OCI-LY3 (cell line): ENCODE measurements around the gene XXYLT1.

ENCODE experiments used
- EZH2phosphoT487 ChIP-seq: fragments of 200-600 bp; shearing (Covaris generic); IDR thresholded peaks from 2 replicates; pipeline ENCODE4 v1.6.1; 2018; ENCODE audit warnings: antibody characterized with exemption, mixed run types, low read depth
- TF ChIP-seq, protein P1 (sequence below): fragments of 200-600, 300-600 bp; sonication (generic); IDR thresholded peaks from 2 replicates; pipeline ENCODE4 v1.5.1; 2014; ENCODE audit warnings: antibody characterized with exemption, low read length, low read depth

DNA sequence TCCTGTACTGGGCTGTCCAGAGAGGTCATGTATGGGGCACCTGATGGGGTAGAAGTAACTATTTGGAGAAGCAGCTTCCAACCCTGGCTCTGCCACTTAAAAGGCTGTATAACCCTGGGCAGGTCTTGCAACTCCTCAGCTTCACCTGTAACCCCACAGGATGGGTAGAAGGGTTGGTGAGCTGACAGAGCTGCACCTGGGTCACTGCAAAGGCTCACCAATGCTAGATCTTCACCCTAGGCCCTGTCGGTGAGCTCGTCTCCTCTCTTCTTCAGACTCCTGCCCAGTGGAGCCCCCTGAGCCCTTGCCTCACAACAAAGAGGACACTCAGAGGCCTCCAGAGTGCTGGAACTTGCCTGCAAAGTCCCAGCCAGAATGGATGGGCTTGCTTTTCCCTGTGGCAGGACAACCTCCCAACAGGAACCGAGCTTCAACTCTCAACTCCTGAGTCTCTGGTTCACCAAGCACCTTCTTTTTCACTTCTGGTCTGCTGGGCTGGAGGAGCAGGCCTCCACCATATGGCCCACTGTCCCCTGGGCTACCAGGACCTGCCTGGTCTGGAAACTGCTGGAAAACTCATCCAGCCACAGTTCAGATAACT lies 45.9 kb downstream of the XXYLT1 start:
- TF ChIP-seq, protein P1, sequence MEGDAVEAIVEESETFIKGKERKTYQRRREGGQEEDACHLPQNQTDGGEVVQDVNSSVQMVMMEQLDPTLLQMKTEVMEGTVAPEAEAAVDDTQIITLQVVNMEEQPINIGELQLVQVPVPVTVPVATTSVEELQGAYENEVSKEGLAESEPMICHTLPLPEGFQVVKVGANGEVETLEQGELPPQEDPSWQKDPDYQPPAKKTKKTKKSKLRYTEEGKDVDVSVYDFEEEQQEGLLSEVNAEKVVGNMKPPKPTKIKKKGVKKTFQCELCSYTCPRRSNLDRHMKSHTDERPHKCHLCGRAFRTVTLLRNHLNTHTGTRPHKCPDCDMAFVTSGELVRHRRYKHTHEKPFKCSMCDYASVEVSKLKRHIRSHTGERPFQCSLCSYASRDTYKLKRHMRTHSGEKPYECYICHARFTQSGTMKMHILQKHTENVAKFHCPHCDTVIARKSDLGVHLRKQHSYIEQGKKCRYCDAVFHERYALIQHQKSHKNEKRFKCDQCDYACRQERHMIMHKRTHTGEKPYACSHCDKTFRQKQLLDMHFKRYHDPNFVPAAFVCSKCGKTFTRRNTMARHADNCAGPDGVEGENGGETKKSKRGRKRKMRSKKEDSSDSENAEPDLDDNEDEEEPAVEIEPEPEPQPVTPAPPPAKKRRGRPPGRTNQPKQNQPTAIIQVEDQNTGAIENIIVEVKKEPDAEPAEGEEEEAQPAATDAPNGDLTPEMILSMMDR = no peak
- no peak for TF ChIP-seq EZH2phosphoT487
